Astrocyte of the cerebellum (primary cell): Measurements from ENCODE around the gene SGCA.

Experiments
- DNase-seq: peaks from one replicate; pipeline ENCODE4 v3.0.0-alpha.2; 2011; ENCODE audit warnings: low read depth
- H3K4me3 ChIP-seq: 2 replicates; pipeline ENCODE4 v1.5.1; 2011; ENCODE audit warnings: mild to moderate bottlenecking, low read depth, low read length, moderate library complexity
- in situ Hi-C: cut with HindIII; loops from 2 replicates; pipeline ENCODE4 v1.10.0; 2017; ENCODE audit warnings: low sequenced_read_pairs
- TF ChIP-seq, protein P1 (sequence below): IDR thresholded peaks from 2 replicates; pipeline ENCODE4 v1.5.1; 2012; ENCODE audit warnings: low read length, low read depth, moderate library complexity, mild to moderate bottlenecking; ENCODE audit errors: missing control alignments

SGCA gene

DNA sequence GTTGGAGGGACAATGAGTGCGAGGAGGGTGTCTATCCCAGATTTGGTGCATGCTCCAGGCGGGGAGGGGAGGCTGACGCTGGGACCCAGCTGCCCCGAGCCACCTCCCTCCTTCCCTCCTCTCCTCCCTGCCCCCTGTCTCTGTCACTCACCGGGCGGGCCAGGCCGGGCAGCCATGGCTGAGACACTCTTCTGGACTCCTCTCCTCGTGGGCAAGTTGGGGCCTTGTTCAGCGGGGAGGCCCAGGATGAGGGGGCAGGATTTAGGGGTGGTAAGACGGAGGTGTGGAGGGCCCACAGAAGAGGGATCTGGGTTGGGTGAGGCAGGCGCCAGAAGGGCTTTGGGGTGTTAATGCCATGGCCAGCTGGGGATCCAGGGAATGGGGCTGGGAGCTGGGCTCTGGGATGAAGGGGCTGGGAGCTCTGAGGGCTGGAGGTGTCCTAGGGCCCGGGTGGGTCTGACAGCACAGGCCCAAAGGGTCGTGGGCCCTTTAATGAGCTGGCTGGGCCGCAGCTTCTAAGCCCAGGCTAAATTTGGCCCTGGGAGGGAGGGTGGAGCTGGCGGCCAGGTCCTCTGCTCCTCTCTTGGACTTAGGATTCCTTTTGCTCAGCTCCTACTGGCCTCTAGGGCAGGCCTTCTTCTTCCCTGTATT is at the start of gene SGCA:
TSS of gene SGCA (plus strand) at position 139 of the 651 bp plus-strand sequence. CDS start at position 175, 36 bp downstream.
- H3K4me3 ChIP-seq: no peak within 1 kb of the TSS
- TF ChIP-seq, protein P1, sequence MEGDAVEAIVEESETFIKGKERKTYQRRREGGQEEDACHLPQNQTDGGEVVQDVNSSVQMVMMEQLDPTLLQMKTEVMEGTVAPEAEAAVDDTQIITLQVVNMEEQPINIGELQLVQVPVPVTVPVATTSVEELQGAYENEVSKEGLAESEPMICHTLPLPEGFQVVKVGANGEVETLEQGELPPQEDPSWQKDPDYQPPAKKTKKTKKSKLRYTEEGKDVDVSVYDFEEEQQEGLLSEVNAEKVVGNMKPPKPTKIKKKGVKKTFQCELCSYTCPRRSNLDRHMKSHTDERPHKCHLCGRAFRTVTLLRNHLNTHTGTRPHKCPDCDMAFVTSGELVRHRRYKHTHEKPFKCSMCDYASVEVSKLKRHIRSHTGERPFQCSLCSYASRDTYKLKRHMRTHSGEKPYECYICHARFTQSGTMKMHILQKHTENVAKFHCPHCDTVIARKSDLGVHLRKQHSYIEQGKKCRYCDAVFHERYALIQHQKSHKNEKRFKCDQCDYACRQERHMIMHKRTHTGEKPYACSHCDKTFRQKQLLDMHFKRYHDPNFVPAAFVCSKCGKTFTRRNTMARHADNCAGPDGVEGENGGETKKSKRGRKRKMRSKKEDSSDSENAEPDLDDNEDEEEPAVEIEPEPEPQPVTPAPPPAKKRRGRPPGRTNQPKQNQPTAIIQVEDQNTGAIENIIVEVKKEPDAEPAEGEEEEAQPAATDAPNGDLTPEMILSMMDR: no peak
- in situ Hi-C loops: no loop called here
- DNase-seq: no peak

DNA sequence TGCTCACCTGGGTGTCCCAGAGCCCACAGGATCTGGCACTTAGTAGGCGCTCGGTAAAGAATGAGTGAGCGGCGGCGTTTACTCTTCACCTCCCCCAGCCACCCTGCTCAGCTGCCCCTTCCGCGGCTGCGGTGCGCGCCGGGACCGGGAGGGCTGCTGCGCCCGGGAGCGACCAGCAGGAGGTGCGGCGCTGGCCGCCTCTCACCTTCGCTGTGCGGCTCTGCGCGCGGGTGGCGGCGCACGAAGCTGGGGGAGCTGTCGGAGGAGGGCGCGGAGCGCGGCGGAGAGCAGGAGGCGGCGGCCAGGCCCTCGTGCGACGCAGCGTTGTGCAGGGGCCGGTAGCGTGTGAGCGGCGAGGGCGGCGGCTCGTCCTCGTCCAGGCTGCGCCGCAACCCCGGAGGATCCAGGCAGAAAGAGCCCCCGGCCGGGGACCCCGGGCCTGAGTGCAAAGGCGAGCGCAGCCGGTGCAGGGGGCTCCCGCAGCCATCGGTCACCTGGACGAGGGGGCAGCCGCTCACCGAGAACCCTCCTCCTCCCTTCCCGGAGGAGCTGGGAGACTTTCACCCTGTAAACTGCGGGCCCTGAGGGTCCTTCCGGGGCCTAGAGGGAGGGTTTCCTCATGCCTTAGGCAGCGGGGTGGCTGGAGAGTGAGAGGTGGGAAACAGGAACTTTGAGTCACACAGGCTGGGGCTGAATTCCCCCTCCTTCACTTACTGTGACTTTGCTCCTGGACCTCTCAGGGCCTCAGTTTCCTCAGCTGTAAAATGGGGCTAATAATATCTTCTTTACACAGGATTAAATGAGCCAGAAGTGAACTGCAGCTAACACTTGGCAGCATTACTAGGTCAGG is 48.4 kb upstream of the SGCA start:
- TF ChIP-seq, protein P1: peak; percentile 62
- no peak overlapping the region for H3K4me3 ChIP-seq
- DNase-seq: no peak
- in situ Hi-C loops: no loop called here

DNA sequence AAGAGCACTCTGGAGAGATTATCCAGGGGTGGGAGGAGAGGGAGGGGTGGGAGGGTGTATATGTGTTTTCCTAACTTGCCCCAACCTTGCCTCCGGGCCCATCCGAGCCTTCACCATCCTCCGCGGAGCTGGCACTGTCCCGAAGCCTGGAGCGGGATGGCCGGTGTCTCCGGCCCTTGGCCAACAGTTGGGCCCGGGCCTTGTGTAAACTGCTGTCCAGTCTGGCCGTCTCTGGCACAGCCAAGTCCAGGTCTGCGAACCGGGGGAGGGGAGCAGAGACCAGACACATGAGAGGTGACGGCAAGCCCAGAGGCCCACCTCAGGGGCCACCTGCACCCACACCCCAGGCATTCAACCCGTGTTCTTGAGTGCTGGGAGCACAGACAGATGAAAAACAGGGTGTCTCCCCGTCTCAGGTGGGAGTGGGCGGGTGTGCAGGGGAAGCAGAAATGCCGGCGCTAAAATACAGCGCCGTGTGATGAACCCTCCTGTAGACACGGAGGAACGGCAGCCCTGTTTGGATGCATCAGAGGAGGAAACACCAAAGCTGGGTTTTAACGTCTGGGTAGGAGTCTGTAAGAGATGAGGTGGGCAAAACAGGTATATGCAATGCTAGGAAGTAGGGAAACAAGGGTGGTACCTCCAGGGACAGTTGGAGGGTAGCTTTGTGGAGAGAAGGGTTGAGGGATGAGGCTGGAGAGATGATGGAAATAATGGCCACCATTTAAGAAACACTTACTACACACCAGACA is 47.6 kb upstream of the SGCA start:
- no peak for DNase-seq
- no peak overlapping the region for H3K4me3 ChIP-seq
- in situ Hi-C loops: no loop called here
- TF ChIP-seq, protein P1: no peak

DNA sequence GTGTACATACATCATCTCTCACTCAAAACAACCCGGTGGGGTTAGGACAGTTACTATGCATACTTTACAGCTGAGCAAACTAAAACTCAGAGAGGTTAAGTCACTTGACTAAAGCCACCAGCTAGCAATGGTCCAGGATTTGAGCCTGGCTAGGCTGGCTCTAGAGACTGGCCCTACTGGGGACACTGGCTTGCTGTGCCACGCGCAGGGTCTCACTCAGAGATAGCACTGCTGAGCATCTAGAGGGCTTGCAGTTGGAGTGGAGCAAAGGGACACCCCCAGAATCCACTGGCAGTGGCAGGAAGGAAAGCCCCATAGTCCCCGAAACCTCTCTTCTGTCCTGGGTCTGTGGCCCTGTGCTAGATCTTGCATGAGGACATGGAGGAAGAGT is 47.0 kb upstream of the SGCA start:
- DNase-seq: no peak
- in situ Hi-C loops: no loop called here
- TF ChIP-seq, protein P1: no peak
- no peak overlapping the region for H3K4me3 ChIP-seq

DNA sequence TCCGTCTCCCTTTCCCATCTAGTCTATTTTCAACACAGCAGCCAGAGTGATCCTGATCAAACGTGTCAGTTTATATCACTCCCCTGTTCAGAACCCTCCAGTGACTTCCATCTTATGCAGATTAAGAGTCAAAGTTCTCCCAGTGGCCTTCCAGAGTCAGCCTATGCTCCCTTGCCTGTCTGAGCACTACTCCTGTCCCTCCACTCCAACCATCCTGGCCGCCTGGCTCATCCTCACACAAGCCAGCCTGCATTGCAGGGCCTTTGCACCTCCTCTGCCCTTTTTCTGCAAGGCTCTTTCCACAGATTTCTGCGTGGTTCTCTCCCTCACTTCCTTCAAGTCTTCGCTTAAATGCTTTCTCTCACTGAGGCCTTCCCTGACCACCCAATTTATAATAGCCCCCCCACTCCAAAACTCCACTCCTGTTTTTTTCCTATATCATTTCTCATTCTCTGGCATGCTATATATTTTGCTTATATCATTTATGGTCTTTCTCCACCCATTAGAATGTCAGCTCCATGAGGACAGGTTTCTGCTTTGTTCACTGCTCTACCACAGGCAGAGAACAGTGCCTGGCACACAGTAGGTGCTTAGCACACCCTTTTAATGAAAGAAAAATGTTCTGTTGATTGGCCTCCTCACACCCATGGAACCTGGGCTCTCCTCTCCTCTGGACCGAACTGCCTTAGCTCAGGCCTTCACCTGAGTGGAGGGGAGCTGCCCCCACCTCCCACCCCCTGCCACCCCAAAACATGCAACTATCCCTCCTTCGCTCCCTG is 45.1 kb upstream of the SGCA start:
- no peak for DNase-seq
- no peak overlapping the region for H3K4me3 ChIP-seq
- TF ChIP-seq, protein P1: no peak
- in situ Hi-C loops: no loop called here

DNA sequence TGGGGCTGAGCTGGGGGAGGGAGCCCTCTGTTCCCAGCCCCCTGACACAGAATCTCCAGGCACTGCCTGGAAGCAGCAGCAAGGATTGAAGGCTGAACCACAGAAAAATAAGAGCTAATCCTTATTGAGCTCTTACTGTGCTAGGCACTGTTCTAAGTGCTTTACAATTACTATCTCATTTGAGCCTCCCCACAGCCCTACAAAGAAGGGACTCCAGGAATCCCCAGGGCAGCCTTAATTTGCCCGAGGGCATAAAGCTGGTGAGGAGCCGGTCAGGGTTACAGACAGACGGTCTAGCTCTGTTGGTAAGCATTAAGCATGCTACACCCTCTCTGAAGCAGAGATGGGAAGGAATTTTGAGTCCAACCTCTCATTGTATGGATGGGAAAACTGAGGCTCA is 42.9 kb upstream of the SGCA start:
- no peak overlapping the region for H3K4me3 ChIP-seq
- in situ Hi-C loops: no loop called here
- TF ChIP-seq, protein P1: no peak
- DNase-seq: no peak
